IMR-90 (cell line): ENCODE results near the gene ERVFRD-1. TPM values are rescaled to one million over a fixed set of nuclear protein-coding genes. Genes with fewer than 3 reads are reported as not detected.

Experiments
- ATAC-seq: fragments of 200-7000 bp; cut with Tn5 transposase; 2 replicates; pipeline ENCODE4 v1.9.1; 2020; ENCODE audit warnings: low read depth, mild to moderate bottlenecking, moderate library complexity
- BruUV-seq: library from RNA; stranded (reverse); fragments of 400-500 nt; replicated peaks from 2 replicates; lab custom pipeline; 2021; lab: Mats Ljungman, UMichigan
- CTCF ChIA-PET: fragments of 300-600 bp; formaldehyde crosslinking; extraction: SDS; loops from one replicate; lab custom pipeline; 2021; ENCODE audit warnings: antibody characterized with exemption; lab: Yijun Ruan, JAX
- POLR2A ChIA-PET: fragments of 300-600 bp; sonication (Branson Sonifier 250); formaldehyde crosslinking; loops from one replicate; lab custom pipeline; 2022; ENCODE audit warnings: antibody characterized with exemption; ENCODE audit not compliant: unreplicated experiment; lab: Charles Lee
- DNase-seq: peaks from one replicate; pipeline ENCODE4 v3.0.0; 2013
- H2AFZ ChIP-seq: replicated peaks from 2 replicates; pipeline ENCODE3; 2013; ENCODE audit warnings: low read length, mild to moderate bottlenecking; ENCODE audit not compliant: poor library complexity
- H2AK5ac ChIP-seq: 2 replicates; pipeline ENCODE4 v1.6.1; 2013; ENCODE audit warnings: low read depth, low read length, inconsistent platforms
- H2AK9ac ChIP-seq: replicated peaks from 2 replicates; pipeline ENCODE3; 2013; ENCODE audit warnings: mild to moderate bottlenecking, low read depth, low read length, moderate library complexity; ENCODE audit not compliant: poor library complexity
- H2BK120ac ChIP-seq: 2 replicates; pipeline ENCODE4 v1.6.1; 2013; ENCODE audit warnings: low read depth, low read length, inconsistent platforms
- H2BK15ac ChIP-seq: 3 replicates; pipeline ENCODE4 v1.6.1; 2013; ENCODE audit warnings: low read depth, low read length, inconsistent platforms
- H2BK20ac ChIP-seq: 2 replicates; pipeline ENCODE4 v1.6.1; 2013; ENCODE audit warnings: low read depth, mild to moderate bottlenecking, inconsistent platforms, low read length, moderate library complexity
- H2BK5ac ChIP-seq: 2 replicates; pipeline ENCODE4 v1.6.1; 2013; ENCODE audit warnings: mild to moderate bottlenecking, low read depth, low read length, inconsistent platforms; ENCODE audit not compliant: poor library complexity, severe bottlenecking
- H3K14ac ChIP-seq: replicated peaks from 2 replicates; pipeline ENCODE4 v1.6.1; 2013; ENCODE audit warnings: low read depth, low read length, inconsistent platforms
- H3K18ac ChIP-seq: 2 replicates; pipeline ENCODE4 v1.6.1; 2013; ENCODE audit warnings: low read depth, low read length, control low read depth
- H3K23ac ChIP-seq: 2 replicates; pipeline ENCODE4 v1.6.1; 2013; ENCODE audit warnings: low read depth, low read length, inconsistent platforms
- H3K27ac ChIP-seq: 2 replicates; pipeline ENCODE4 v1.5.1; 2013; ENCODE audit warnings: mild to moderate bottlenecking, control low read depth, low read length; ENCODE audit not compliant: insufficient read depth
- H3K27me3 ChIP-seq: 2 replicates; pipeline ENCODE4 v1.6.1; 2013; ENCODE audit warnings: low read length; ENCODE audit not compliant: control insufficient read depth, insufficient read depth
- H3K36me3 ChIP-seq: 2 replicates; pipeline ENCODE4 v1.6.1; 2013; ENCODE audit warnings: low read length, mixed read lengths; ENCODE audit not compliant: control insufficient read depth, insufficient read depth
- H3K4ac ChIP-seq: 2 replicates; pipeline ENCODE4 v1.6.1; 2013; ENCODE audit warnings: low read depth, low read length, inconsistent platforms
- H3K4me1 ChIP-seq: 2 replicates; pipeline ENCODE4 v1.6.1; 2013; ENCODE audit warnings: low read length, mixed read lengths; ENCODE audit not compliant: control insufficient read depth, insufficient read depth
- H3K4me2 ChIP-seq: 2 replicates; pipeline ENCODE4 v1.6.1; 2013; ENCODE audit warnings: low read depth, mild to moderate bottlenecking, control low read depth, low read length, moderate library complexity
- H3K4me3 ChIP-seq: 2 replicates; pipeline ENCODE4 v1.5.1; 2013; ENCODE audit warnings: low read depth, mild to moderate bottlenecking, control low read depth, low read length, moderate library complexity; ENCODE audit not compliant: insufficient read depth
- H3K56ac ChIP-seq: 2 replicates; pipeline ENCODE4 v1.6.1; 2013; ENCODE audit warnings: low read length, inconsistent platforms; ENCODE audit not compliant: insufficient read depth; ENCODE audit errors: extremely low read depth
- H3K79me1 ChIP-seq, 2 experiments: 2 replicates each; pipeline ENCODE4 v1.6.1; 2013; ENCODE audit warnings: low read length in 2 of 2, inconsistent platforms in 1 of 2, low read depth in 1 of 2
- H3K9ac ChIP-seq: 2 replicates; pipeline ENCODE4 v1.6.1; 2013; ENCODE audit warnings: low read depth, low read length, control low read depth
- H3K9me1 ChIP-seq: 2 replicates; pipeline ENCODE4 v1.6.1; 2013; ENCODE audit warnings: low read length, inconsistent platforms; ENCODE audit not compliant: insufficient read depth
- H3K9me3 ChIP-seq: 2 replicates; pipeline ENCODE4 v1.6.1; 2013; ENCODE audit warnings: low read length; ENCODE audit not compliant: control insufficient read depth, insufficient read depth
- H4K20me1 ChIP-seq: 2 replicates; pipeline ENCODE4 v1.6.1; 2013; ENCODE audit warnings: low read length, inconsistent platforms; ENCODE audit not compliant: insufficient read depth
- H4K5ac ChIP-seq: 2 replicates; pipeline ENCODE4 v1.6.1; 2013; ENCODE audit warnings: mild to moderate bottlenecking, low read depth, low read length, control low read depth
- H4K8ac ChIP-seq, 2 experiments: 2 replicates each; pipeline ENCODE4 v1.6.1; 2013; ENCODE audit warnings: low read depth in 2 of 2, low read length in 2 of 2, control low read depth in 1 of 2, inconsistent platforms in 1 of 2
- H4K91ac ChIP-seq: 2 replicates; pipeline ENCODE4 v1.6.1; 2013; ENCODE audit warnings: low read depth, low read length, inconsistent platforms; ENCODE audit not compliant: insufficient read depth
- CTCF ChIP-seq: conservative IDR thresholded peaks from 2 replicates; pipeline ENCODE4 v1.5.1; 2012; ENCODE audit warnings: mild to moderate bottlenecking, low read depth, low read length, improper control_type of control experiment
- ELK1 ChIP-seq: fragments of 150-350 bp; IDR thresholded peaks from 2 replicates; pipeline ENCODE4 v1.6.1; 2016; ENCODE audit warnings: low read depth, mild to moderate bottlenecking, low read length, moderate library complexity, borderline replicate concordance
- MAFK ChIP-seq: IDR thresholded peaks from 2 replicates; pipeline ENCODE4 v1.6.1; 2012; ENCODE audit warnings: low read depth, low read length, improper control_type of control experiment
- WGBS, 2 experiments: methylation state at CpG; one replicate each; pipeline versions ENCODE4 v1.1.5 to v1.1.7; 2013; ENCODE audit warnings: missing lambda C conversion rate in 2 of 2; ENCODE audit not compliant: insufficient read length in 1 of 2; ENCODE audit errors: extremely low coverage in 2 of 2; 5-methylcytosine and 5-hydroxymethylcytosine counted together
- dilution Hi-C: fragments of 300-500 bp; cut with HindIII; formaldehyde crosslinking; loops from one replicate; pipeline ENCODE4 v1.14.3; 2018; ENCODE audit warnings: low sequenced_read_pairs; ENCODE audit not compliant: unreplicated experiment
- in situ Hi-C: fragments of 300-500 bp; cut with MboI; formaldehyde crosslinking; loops from 3 replicates; pipeline ENCODE4 v1.14.3; 2019; ENCODE audit warnings: low sequenced_read_pairs, inconsistent platforms, mixed read lengths
- intact Hi-C: fragments of 100-400 bp; cut with micrococcal nuclease; formaldehyde crosslinking; loops from 2 replicates; pipeline ENCODE4 v1.10.0; 2022
- polyA plus RNA-seq, 3 experiments: library from polyadenylated mRNA; depleted of rRNA; stranded (reverse); fragments of >200 nt; gene quantifications; 2 replicates each; pipeline ENCODE4 v1.2.3, GENCODE V29; 2012; ENCODE audit warnings: low replicate concordance in 1 of 3
- total RNA-seq: library from RNA; depleted of rRNA; stranded (reverse); fragments of >200 nt; gene quantifications from 2 replicates; pipeline ENCODE4 v1.2.3, GENCODE V29; 2012

Gene ERVFRD-1
- total and polyA plus RNA-seq, 2 of the 4 experiments (the other 2 are of a cell fraction) = not detected

- no peak overlapping the region for H2AFZ ChIP-seq
- dilution Hi-C loops (no loop called here), in situ Hi-C loops (no loop called here), intact Hi-C loops (no loop called here)
- H3K56ac ChIP-seq = no peak overlapping the region
- H2BK15ac ChIP-seq = no peak overlapping the region; the same call in 2 of the 3 replicates
- peak overlapping the region; percentile 80; the same call in 1 of the 2 replicates for H3K27ac ChIP-seq
- no peak for TF ChIP-seq ELK1
- TF ChIP-seq MAFK = peak; percentile 45; the same call in 1 of the 2 replicates
- no peak for TF ChIP-seq CTCF
- H3K23ac ChIP-seq = no peak overlapping the region
- H2BK5ac ChIP-seq = peak overlapping the region; percentile 77
- H3K18ac ChIP-seq = peak overlapping the region; percentile 97
- H2AK5ac ChIP-seq = 0 out of 2 replicates have a peak overlapping the region, but pooled peaks have one; percentile 82
- peak; percentile 79 for DNase-seq
- peak overlapping the region; percentile 60 for H3K4ac ChIP-seq
- ChIA-PET POLR2A (no interaction called here), CTCF (no interaction called here)
- H3K9me3 ChIP-seq = no peaks in the 10 kb centered on the region
- WGBS, 2 experiments = no CpG with 5 or more reads among the region's 3 CpGs
- no peaks in the 10 kb centered on the region for H3K36me3 ChIP-seq
- peak; percentile 89 for ATAC-seq
- H3K9ac ChIP-seq = no peak overlapping the region; the same call in 1 of the 2 replicates
- H3K79me1 ChIP-seq = peaks cover 0 to 7% of the 10 kb centered on the region in 2 experiments; a peak in 1 of 4 replicates
- peak overlapping the region; percentile 79 for H2BK120ac ChIP-seq
- 0 out of 2 replicates have a peak overlapping the region, but pooled peaks have one; percentile 33 for H3K14ac ChIP-seq
- H4K20me1 ChIP-seq = no peaks in the 10 kb centered on the region
- H4K91ac ChIP-seq = no peak overlapping the region
- no peak overlapping the region for H3K4me3 ChIP-seq
- H3K4me2 ChIP-seq = no peak overlapping the region
- H2AK9ac ChIP-seq = no peak overlapping the region
- H4K8ac ChIP-seq = peak overlapping the region in 1 of 2 experiments; percentile 63; a peak in 2 of 4 replicates
- H3K9me1 ChIP-seq = peaks cover 14% of the 10 kb centered on the region
- H3K27me3 ChIP-seq = no peaks in the 10 kb centered on the region
- H4K5ac ChIP-seq = peak overlapping the region; percentile 74
- H3K4me1 ChIP-seq = peaks cover 5% of the 10 kb centered on the region; the same call in 1 of the 2 replicates
- peak overlapping the region; percentile 75 for H2BK20ac ChIP-seq
- no TSS peak for BruUV-seq
These were observed 25.6 kb downstream of the ERVFRD-1 start for GRCh38 chr6:11085758-11086435.
